ENCODE data around the gene MB. TPM values are rescaled to one million over a fixed set of nuclear protein-coding genes. Genes with fewer than 3 reads are reported as not detected.

MB gene
- total and polyA plus RNA-seq, 2 experiments from 2014 or later, result not detected

DNA sequence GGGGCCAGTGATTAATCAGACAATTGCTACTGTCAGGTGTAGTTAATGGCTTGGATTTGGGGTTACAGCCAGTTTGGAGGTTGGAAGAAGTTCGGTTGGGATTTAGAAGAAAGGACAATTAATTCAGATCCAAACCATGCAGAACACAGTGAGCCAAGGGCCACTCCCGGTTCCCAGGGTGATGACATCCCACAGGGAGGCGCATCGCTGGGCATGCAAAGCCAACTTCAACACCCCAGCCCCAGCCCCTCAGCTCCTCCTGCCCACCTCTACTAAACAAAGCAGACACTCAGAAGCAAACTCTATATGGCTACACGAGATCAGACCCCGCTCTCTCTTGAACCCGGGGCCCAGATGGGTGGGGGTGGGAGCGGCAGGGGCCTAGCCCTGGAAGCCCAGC is 10.2 kb downstream of the MB start:
- no peaks in the 10 kb centered on the region for H3K9me3 Mint-ChIP-seq
- H3K27ac ChIP-seq (ENCODE audit: low read depth), result no peak overlapping the region
- no peak overlapping the region for H3K27ac Mint-ChIP-seq

More for the DNA sequence above, 10.2 kb downstream of the MB start:
- no peak for ATAC-seq
- Histone ChIP-seq H3K4me2 (no peak overlapping the region), H2AFZ (no peak overlapping the region), H3K4me1 (ENCODE audit: insufficient read depth) (no peaks in the 10 kb centered on the region), H3K79me2 (replicated peaks; ENCODE audit: insufficient read depth) (no peaks in the 10 kb centered on the region), H3K27me3 (ENCODE audit: insufficient read depth) (no peaks in the 10 kb centered on the region), H3F3A (replicated peaks; ENCODE audit: low read depth) (no peaks in the 10 kb centered on the region), H4K20me1 (replicated peaks; ENCODE audit: insufficient read depth) (no peaks in the 10 kb centered on the region), H3K36me3 (ENCODE audit: insufficient read depth) (no peaks in the 10 kb centered on the region), H3K4me3 (no peak overlapping the region), H3K9me2 (ENCODE audit: insufficient read depth) (no peaks in the 10 kb centered on the region)
- no peak for DNase-seq (ENCODE audit: low spot score)
- TF ChIP-seq, protein P1, sequence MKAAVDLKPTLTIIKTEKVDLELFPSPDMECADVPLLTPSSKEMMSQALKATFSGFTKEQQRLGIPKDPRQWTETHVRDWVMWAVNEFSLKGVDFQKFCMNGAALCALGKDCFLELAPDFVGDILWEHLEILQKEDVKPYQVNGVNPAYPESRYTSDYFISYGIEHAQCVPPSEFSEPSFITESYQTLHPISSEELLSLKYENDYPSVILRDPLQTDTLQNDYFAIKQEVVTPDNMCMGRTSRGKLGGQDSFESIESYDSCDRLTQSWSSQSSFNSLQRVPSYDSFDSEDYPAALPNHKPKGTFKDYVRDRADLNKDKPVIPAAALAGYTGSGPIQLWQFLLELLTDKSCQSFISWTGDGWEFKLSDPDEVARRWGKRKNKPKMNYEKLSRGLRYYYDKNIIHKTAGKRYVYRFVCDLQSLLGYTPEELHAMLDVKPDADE (IDR thresholded peaks at IDR 0.05), result no peak
- no peak for TF ChIP-seq ZNF331 (CRISPR knock-in tag; IDR thresholded peaks at IDR 0.05; ENCODE audit: low read depth)
- no peak for TF ChIP-seq STAT1 (IDR thresholded peaks at IDR 0.05; ENCODE audit: unreplicated experiment)
- TF ChIP-seq, protein P2, sequence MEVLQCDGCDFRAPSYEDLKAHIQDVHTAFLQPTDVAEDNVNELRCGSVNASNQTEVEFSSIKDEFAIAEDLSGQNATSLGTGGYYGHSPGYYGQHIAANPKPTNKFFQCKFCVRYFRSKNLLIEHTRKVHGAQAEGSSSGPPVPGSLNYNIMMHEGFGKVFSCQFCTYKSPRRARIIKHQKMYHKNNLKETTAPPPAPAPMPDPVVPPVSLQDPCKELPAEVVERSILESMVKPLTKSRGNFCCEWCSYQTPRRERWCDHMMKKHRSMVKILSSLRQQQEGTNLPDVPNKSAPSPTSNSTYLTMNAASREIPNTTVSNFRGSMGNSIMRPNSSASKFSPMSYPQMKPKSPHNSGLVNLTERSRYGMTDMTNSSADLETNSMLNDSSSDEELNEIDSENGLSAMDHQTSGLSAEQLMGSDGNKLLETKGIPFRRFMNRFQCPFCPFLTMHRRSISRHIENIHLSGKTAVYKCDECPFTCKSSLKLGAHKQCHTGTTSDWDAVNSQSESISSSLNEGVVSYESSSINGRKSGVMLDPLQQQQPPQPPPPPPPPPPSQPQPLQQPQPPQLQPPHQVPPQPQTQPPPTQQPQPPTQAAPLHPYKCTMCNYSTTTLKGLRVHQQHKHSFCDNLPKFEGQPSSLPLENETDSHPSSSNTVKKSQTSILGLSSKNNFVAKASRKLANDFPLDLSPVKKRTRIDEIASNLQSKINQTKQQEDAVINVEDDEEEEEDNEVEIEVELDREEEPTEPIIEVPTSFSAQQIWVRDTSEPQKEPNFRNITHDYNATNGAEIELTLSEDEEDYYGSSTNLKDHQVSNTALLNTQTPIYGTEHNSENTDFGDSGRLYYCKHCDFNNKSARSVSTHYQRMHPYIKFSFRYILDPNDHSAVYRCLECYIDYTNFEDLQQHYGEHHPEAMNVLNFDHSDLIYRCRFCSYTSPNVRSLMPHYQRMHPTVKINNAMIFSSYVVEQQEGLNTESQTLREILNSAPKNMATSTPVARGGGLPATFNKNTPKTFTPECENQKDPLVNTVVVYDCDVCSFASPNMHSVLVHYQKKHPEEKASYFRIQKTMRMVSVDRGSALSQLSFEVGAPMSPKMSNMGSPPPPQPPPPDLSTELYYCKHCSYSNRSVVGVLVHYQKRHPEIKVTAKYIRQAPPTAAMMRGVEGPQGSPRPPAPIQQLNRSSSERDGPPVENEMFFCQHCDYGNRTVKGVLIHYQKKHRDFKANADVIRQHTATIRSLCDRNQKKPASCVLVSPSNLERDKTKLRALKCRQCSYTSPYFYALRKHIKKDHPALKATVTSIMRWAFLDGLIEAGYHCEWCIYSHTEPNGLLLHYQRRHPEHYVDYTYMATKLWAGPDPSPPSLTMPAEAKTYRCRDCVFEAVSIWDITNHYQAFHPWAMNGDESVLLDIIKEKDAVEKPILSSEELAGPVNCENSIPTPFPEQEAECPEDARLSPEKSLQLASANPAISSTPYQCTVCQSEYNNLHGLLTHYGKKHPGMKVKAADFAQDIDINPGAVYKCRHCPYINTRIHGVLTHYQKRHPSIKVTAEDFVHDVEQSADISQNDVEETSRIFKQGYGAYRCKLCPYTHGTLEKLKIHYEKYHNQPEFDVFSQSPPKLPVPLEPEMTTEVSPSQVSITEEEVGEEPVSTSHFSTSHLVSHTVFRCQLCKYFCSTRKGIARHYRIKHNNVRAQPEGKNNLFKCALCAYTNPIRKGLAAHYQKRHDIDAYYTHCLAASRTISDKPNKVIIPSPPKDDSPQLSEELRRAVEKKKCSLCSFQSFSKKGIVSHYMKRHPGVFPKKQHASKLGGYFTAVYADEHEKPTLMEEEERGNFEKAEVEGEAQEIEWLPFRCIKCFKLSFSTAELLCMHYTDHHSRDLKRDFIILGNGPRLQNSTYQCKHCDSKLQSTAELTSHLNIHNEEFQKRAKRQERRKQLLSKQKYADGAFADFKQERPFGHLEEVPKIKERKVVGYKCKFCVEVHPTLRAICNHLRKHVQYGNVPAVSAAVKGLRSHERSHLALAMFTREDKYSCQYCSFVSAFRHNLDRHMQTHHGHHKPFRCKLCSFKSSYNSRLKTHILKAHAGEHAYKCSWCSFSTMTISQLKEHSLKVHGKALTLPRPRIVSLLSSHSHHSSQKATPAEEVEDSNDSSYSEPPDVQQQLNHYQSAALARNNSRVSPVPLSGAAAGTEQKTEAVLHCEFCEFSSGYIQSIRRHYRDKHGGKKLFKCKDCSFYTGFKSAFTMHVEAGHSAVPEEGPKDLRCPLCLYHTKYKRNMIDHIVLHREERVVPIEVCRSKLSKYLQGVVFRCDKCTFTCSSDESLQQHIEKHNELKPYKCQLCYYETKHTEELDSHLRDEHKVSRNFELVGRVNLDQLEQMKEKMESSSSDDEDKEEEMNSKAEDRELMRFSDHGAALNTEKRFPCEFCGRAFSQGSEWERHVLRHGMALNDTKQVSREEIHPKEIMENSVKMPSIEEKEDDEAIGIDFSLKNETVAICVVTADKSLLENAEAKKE (CRISPR knock-in tag; IDR thresholded peaks at IDR 0.05), result no peak
- TF ChIP-seq ZNF114 (CRISPR knock-in tag; IDR thresholded peaks at IDR 0.05), result no peak
- TF ChIP-seq EZH2phosphoT487 (IDR thresholded peaks at IDR 0.05; ENCODE audit: unreplicated experiment), result no peak
- TF ChIP-seq, protein P3, sequence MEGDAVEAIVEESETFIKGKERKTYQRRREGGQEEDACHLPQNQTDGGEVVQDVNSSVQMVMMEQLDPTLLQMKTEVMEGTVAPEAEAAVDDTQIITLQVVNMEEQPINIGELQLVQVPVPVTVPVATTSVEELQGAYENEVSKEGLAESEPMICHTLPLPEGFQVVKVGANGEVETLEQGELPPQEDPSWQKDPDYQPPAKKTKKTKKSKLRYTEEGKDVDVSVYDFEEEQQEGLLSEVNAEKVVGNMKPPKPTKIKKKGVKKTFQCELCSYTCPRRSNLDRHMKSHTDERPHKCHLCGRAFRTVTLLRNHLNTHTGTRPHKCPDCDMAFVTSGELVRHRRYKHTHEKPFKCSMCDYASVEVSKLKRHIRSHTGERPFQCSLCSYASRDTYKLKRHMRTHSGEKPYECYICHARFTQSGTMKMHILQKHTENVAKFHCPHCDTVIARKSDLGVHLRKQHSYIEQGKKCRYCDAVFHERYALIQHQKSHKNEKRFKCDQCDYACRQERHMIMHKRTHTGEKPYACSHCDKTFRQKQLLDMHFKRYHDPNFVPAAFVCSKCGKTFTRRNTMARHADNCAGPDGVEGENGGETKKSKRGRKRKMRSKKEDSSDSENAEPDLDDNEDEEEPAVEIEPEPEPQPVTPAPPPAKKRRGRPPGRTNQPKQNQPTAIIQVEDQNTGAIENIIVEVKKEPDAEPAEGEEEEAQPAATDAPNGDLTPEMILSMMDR (conservative IDR thresholded peaks at IDR 0.05; ENCODE audit: low read depth in 2 of 2), result no peak
- TF ChIP-seq CREB1 (CRISPR knock-in tag; IDR thresholded peaks at IDR 0.05; ENCODE audit: low read depth), result no peak
- TF ChIP-seq, protein P4, sequence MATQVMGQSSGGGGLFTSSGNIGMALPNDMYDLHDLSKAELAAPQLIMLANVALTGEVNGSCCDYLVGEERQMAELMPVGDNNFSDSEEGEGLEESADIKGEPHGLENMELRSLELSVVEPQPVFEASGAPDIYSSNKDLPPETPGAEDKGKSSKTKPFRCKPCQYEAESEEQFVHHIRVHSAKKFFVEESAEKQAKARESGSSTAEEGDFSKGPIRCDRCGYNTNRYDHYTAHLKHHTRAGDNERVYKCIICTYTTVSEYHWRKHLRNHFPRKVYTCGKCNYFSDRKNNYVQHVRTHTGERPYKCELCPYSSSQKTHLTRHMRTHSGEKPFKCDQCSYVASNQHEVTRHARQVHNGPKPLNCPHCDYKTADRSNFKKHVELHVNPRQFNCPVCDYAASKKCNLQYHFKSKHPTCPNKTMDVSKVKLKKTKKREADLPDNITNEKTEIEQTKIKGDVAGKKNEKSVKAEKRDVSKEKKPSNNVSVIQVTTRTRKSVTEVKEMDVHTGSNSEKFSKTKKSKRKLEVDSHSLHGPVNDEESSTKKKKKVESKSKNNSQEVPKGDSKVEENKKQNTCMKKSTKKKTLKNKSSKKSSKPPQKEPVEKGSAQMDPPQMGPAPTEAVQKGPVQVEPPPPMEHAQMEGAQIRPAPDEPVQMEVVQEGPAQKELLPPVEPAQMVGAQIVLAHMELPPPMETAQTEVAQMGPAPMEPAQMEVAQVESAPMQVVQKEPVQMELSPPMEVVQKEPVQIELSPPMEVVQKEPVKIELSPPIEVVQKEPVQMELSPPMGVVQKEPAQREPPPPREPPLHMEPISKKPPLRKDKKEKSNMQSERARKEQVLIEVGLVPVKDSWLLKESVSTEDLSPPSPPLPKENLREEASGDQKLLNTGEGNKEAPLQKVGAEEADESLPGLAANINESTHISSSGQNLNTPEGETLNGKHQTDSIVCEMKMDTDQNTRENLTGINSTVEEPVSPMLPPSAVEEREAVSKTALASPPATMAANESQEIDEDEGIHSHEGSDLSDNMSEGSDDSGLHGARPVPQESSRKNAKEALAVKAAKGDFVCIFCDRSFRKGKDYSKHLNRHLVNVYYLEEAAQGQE (IDR thresholded peaks at IDR 0.05; ENCODE audit: unreplicated experiment), result no peak
- TF ChIP-seq EZH2 (IDR thresholded peaks at IDR 0.05; ENCODE audit: low read depth, unreplicated experiment), result no peak
- TF ChIP-seq NANOG (IDR thresholded peaks at IDR 0.05; ENCODE audit: borderline replicate concordance), result no peak
- TF ChIP-seq POLR2AphosphoS5 (IDR thresholded peaks at IDR 0.05; ENCODE audit: low read depth), result no peak
- TF ChIP-seq JUNB (IDR thresholded peaks at IDR 0.05; ENCODE audit: unreplicated experiment), result no peak
- peaks cover 4% of the 10 kb centered on the region for H3K27me3 Mint-ChIP-seq (ENCODE audit: insufficient read depth, low read depth, poor library complexity)
- no peak overlapping the region for H3K4me3 Mint-ChIP-seq
- H3K36me3 Mint-ChIP-seq (ENCODE audit: low read depth), result no peaks in the 10 kb centered on the region
- 0 out of 3 replicates have a peak, but pooled peaks cover 2% of the 10 kb centered on the region for H3K4me1 Mint-ChIP-seq
